ENCODE results near the gene CSNK2A2. TPM values are rescaled to one million over a fixed set of nuclear protein-coding genes. Genes with fewer than 3 reads are reported as not detected.

CSNK2A2 gene
- total and polyA plus RNA-seq, 10 of the 15 experiments (the other 5 are each of a cell fraction or from before 2014, with no cell fraction given): 17.4 to 79.1 (median 29.4) TPM

DNA sequence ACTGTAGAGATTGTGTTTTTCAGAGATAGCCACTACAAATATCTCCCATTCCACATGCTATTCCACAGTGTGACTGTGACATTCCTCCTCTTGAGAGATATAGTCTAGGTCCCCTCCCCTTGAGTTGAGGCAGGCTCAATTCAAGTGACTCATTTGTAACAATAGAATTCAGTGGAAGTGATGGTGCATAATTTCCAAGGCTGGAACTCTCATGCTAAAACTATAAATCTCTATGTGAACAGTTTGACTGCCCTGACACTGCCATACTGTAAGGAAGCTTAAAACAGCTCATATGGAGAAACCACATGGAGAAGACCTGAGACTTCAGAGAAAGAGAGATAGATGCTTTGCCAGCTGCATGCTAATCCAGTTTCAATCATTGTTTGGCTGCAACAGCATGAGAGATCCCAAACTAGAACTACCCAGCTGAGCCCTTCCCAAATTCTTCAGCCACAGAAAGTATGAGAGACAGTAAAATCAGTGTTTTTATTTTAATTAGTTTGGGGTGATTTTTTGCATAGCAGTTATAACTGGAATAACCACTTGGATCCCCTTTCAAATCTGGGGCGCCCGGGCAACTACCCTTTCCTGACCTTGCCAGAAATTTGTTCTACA lies 19.5 kb upstream of the CSNK2A2 start:
- H4K20me1 ChIP-seq (ENCODE audit: control insufficient read depth, insufficient read depth): no peaks in the 10 kb centered on the region
- peaks cover 4% of the 10 kb centered on the region; the same call in 2 of the 3 replicates for H3K9me3 ChIP-seq (replicated peaks; ENCODE audit: control insufficient read depth, insufficient read depth, low read length)
- H3K9ac ChIP-seq (ENCODE audit: control insufficient read depth, insufficient read depth, low read length): no peak overlapping the region
- ChIA-PET CTCF (interaction anchor here (1.3 kb wide), 1 partner anchor 26 kb away, joined by 4 read pairs; no protein-coding TSS in a partner anchor), RAD21 (ENCODE audit: unreplicated experiment) (interaction anchor here (1.2 kb wide), 1 partner anchor 26 kb away, joined by 3 read pairs; no protein-coding TSS in a partner anchor), POLR2A (no interaction called here), SMC1A (ENCODE audit: uncharacterized antibody, unreplicated experiment) (interaction anchor here (0.9 kb wide), 1 partner anchor 31 kb away, joined by 3 read pairs; no protein-coding TSS in a partner anchor)
- intact Hi-C loops (cut with micrococcal nuclease; ENCODE audit: unreplicated experiment) (no loop called here), in situ Hi-C loops (cut with MboI) (no loop called here)
- no peak overlapping the region for H3K27ac ChIP-seq (ENCODE audit: control insufficient read depth, insufficient read depth)
- H3K4me1 ChIP-seq (ENCODE audit: control insufficient read depth, insufficient read depth, low read length): peaks cover 8% of the 10 kb centered on the region
- no TSS peak for BruUV-seq (replicated peaks)
- no peaks in the 10 kb centered on the region for H3K79me2 ChIP-seq (ENCODE audit: control insufficient read depth, insufficient read depth, low read length)
- FAIRE-seq (no peak), DNase-seq (ENCODE audit: low read depth, low spot score) (no peak), ATAC-seq (no peak)
- no peaks in the 10 kb centered on the region for H3K27me3 ChIP-seq (replicated peaks in 1 of 2; ENCODE audit: control insufficient read depth in 2 of 2, insufficient read depth in 2 of 2, low read length in 1 of 2)
- no peaks in the 10 kb centered on the region for H3K36me3 ChIP-seq (ENCODE audit: control insufficient read depth in 2 of 2, insufficient read depth in 2 of 2, low read length in 1 of 2)
- no peak overlapping the region for H3K4me2 ChIP-seq (ENCODE audit: control insufficient read depth, insufficient read depth)
- no peak overlapping the region for H3K4me3 ChIP-seq
- TF ChIP-seq NFYA (IDR thresholded peaks at IDR 0.05; ENCODE audit: borderline replicate concordance, low read depth, low read length) (no peak), BRCA1 (IDR thresholded peaks at IDR 0.05; ENCODE audit: low read depth, low read length) (no peak), PAX8 (IDR thresholded peaks at IDR 0.05) (no peak), CREB1 (IDR thresholded peaks at IDR 0.05; ENCODE audit: low read depth) (no peak), ZNF622 (IDR thresholded peaks at IDR 0.05) (no peak), SMARCA5 (IDR thresholded peaks at IDR 0.05) (no peak), RB1 (IDR thresholded peaks at IDR 0.05; ENCODE audit: borderline replicate concordance) (no peak), NFXL1 (IDR thresholded peaks at IDR 0.05; ENCODE audit: borderline replicate concordance) (no peak), YY1 (IDR thresholded peaks at IDR 0.05; ENCODE audit: low read depth, low read length) (no peak), BMI1 (IDR thresholded peaks at IDR 0.05; ENCODE audit: borderline replicate concordance) (no peak)
- TF ChIP-seq, protein P1, sequence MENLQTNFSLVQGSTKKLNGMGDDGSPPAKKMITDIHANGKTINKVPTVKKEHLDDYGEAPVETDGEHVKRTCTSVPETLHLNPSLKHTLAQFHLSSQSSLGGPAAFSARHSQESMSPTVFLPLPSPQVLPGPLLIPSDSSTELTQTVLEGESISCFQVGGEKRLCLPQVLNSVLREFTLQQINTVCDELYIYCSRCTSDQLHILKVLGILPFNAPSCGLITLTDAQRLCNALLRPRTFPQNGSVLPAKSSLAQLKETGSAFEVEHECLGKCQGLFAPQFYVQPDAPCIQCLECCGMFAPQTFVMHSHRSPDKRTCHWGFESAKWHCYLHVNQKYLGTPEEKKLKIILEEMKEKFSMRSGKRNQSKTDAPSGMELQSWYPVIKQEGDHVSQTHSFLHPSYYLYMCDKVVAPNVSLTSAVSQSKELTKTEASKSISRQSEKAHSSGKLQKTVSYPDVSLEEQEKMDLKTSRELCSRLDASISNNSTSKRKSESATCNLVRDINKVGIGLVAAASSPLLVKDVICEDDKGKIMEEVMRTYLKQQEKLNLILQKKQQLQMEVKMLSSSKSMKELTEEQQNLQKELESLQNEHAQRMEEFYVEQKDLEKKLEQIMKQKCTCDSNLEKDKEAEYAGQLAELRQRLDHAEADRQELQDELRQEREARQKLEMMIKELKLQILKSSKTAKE (IDR thresholded peaks at IDR 0.05; ENCODE audit: low read depth, poor library complexity, severe bottlenecking): no peak
- H2AFZ ChIP-seq (ENCODE audit: control insufficient read depth, low read depth, low read length): no peak overlapping the region
- 3% methylated on average over 2 of the region's 2 CpGs for WGBS (ENCODE audit: insufficient coverage, insufficient replicate concordance, low lambda C conversion rate, missing lambda C conversion rate)

All from GM12878 (cell line).